GM12878 (cell line): ENCODE measurements around the gene ZNF532. TPM values are rescaled to one million over a fixed set of nuclear protein-coding genes. Genes with fewer than 3 reads are reported as not detected.

Source experiments
- ATAC-seq: fragments of 200-7000 bp; cut with Tn5 transposase; 3 replicates; pipeline ENCODE4 v1.9.1; 2020; ENCODE audit warnings: mild to moderate bottlenecking, moderate library complexity
- BruUV-seq: library from RNA; stranded (reverse); fragments of 400-500 nt; replicated peaks from 2 replicates; lab custom pipeline; 2021; lab: Mats Ljungman, UMichigan
- CTCF ChIA-PET: fragments of 300-600 bp; sonication (Branson Sonifier 250); formaldehyde crosslinking; extraction: SDS; loops from one replicate; lab custom pipeline; 2021; ENCODE audit warnings: inconsistent platforms; lab: Yijun Ruan, JAX
- POLR2A ChIA-PET: fragments of 350-600 bp; formaldehyde crosslinking; extraction: SDS; loops from one replicate; lab custom pipeline; 2021; ENCODE audit warnings: inconsistent platforms; lab: Charles Lee
- RAD21 ChIA-PET: fragments of 300-600 bp; sonication (Branson Sonifier 250); formaldehyde crosslinking; loops from one replicate; lab custom pipeline; 2023; ENCODE audit warnings: antibody characterized with exemption; ENCODE audit not compliant: unreplicated experiment; lab: Charles Lee
- SMC1A ChIA-PET: fragments of 300-600 bp; sonication (Branson Sonifier 250); formaldehyde crosslinking; loops from one replicate; lab custom pipeline; 2023; ENCODE audit not compliant: unreplicated experiment, uncharacterized antibody; lab: Charles Lee
- DNase-seq: peaks from one replicate; pipeline ENCODE4 v3.0.0-alpha.2; 2011; ENCODE audit warnings: low read depth, low spot score
- FAIRE-seq: peaks from 3 replicates; lab custom pipeline; 2011; peaks lifted over from hg19 to GRCh38; lab: Jason Lieb, UNC
- H2AFZ ChIP-seq: 2 replicates; pipeline ENCODE4 v1.6.0; 2011; ENCODE audit warnings: low read depth, low read length, control low read depth; ENCODE audit not compliant: control insufficient read depth
- H3K27ac ChIP-seq: 2 replicates; pipeline ENCODE4 v1.5.1; 2011; ENCODE audit warnings: control low read depth; ENCODE audit not compliant: control insufficient read depth, insufficient read depth
- H3K27me3 ChIP-seq, 2 experiments: replicated peaks in 1 of 2; 2 replicates each; pipeline versions ENCODE4 v1.6.0 to v1.6.1; 2011; ENCODE audit warnings: low read length in 1 of 2; ENCODE audit not compliant: control insufficient read depth in 2 of 2, insufficient read depth in 2 of 2
- H3K36me3 ChIP-seq, 2 experiments: 2 replicates each; pipeline ENCODE4 v1.5.1; 2011; ENCODE audit warnings: low read length in 1 of 2; ENCODE audit not compliant: control insufficient read depth in 2 of 2, insufficient read depth in 2 of 2
- H3K4me1 ChIP-seq: 2 replicates; pipeline ENCODE4 v1.6.1; 2011; ENCODE audit warnings: mild to moderate bottlenecking, low read length, moderate library complexity, mixed read lengths; ENCODE audit not compliant: control insufficient read depth, insufficient read depth
- H3K4me2 ChIP-seq: 2 replicates; pipeline ENCODE4 v1.6.0; 2011; ENCODE audit warnings: control low read depth; ENCODE audit not compliant: control insufficient read depth, insufficient read depth
- H3K4me3 ChIP-seq: fragments of 200-600 bp; sonication (generic); 2 replicates; pipeline ENCODE4 v1.5.1; 2016
- H3K79me2 ChIP-seq: 2 replicates; pipeline ENCODE4 v1.6.0; 2011; ENCODE audit warnings: low read length; ENCODE audit not compliant: control insufficient read depth, insufficient read depth
- H3K9ac ChIP-seq: 2 replicates; pipeline ENCODE4 v1.8.0; 2011; ENCODE audit warnings: low read length, control low read depth, mixed read lengths; ENCODE audit not compliant: control insufficient read depth, insufficient read depth
- H3K9me3 ChIP-seq: replicated peaks from 3 replicates; pipeline ENCODE4 v1.5.1; 2011; ENCODE audit warnings: mild to moderate bottlenecking, low read length; ENCODE audit not compliant: control insufficient read depth, insufficient read depth
- H4K20me1 ChIP-seq: 2 replicates; pipeline ENCODE4 v1.6.0; 2011; ENCODE audit not compliant: control insufficient read depth, insufficient read depth
- BRCA1 ChIP-seq: IDR thresholded peaks from 2 replicates; pipeline ENCODE4 v1.6.1; 2011; ENCODE audit warnings: low read depth, low read length, improper control_type of control experiment
- CREB1 ChIP-seq: IDR thresholded peaks from 2 replicates; pipeline ENCODE4 v1.6.1; 2012; ENCODE audit warnings: low read depth, mild to moderate bottlenecking, inconsistent platforms
- DPF2 ChIP-seq: fragments of 450-650 bp; IDR thresholded peaks from 2 replicates; pipeline ENCODE4 v1.6.1; 2017; ENCODE audit warnings: mild to moderate bottlenecking
- HCFC1 ChIP-seq: fragments of 150-350 bp; IDR thresholded peaks from 2 replicates; pipeline ENCODE4 v1.6.1; 2014; ENCODE audit warnings: low read length
- JUNB ChIP-seq: IDR thresholded peaks from 2 replicates; pipeline ENCODE4 v1.6.1; 2016; ENCODE audit warnings: antibody characterized with exemption, mild to moderate bottlenecking
- MAX ChIP-seq: IDR thresholded peaks from 2 replicates; pipeline ENCODE4 v1.6.1; 2012; ENCODE audit warnings: low read depth, low read length, improper control_type of control experiment
- MEF2A ChIP-seq: IDR thresholded peaks from 2 replicates; pipeline ENCODE4 v1.6.1; 2011; ENCODE audit warnings: low read depth, mild to moderate bottlenecking, low read length, moderate library complexity; ENCODE audit not compliant: insufficient read depth
- MYC ChIP-seq: IDR thresholded peaks from 2 replicates; pipeline ENCODE4 v1.6.1; 2011; ENCODE audit warnings: mild to moderate bottlenecking, low read length, moderate library complexity, inconsistent platforms; ENCODE audit not compliant: insufficient read depth, insufficient replicate concordance, insufficient read length, severe bottlenecking
- NBN ChIP-seq: fragments of 450-650 bp; IDR thresholded peaks from 2 replicates; pipeline ENCODE4 v1.6.1; 2016
- NR2F1 ChIP-seq: fragments of 450-650 bp; conservative IDR thresholded peaks from 2 replicates; pipeline ENCODE4 v1.6.1; 2017; ENCODE audit warnings: mild to moderate bottlenecking
- PAX8 ChIP-seq: fragments of 450-650 bp; IDR thresholded peaks from 2 replicates; pipeline ENCODE4 v1.6.1; 2017; ENCODE audit warnings: mild to moderate bottlenecking, moderate library complexity
- RB1 ChIP-seq: fragments of 450-650 bp; formaldehyde crosslinking; IDR thresholded peaks from 2 replicates; pipeline ENCODE4 v1.6.1; 2017; ENCODE audit warnings: mild to moderate bottlenecking, borderline replicate concordance
- SP1 ChIP-seq: IDR thresholded peaks from one replicate; pipeline ENCODE4 v1.6.1; 2011; ENCODE audit warnings: low read depth, low read length
- SREBF1 ChIP-seq: IDR thresholded peaks from 2 replicates; pipeline ENCODE4 v1.6.1; 2012; ENCODE audit warnings: mild to moderate bottlenecking, low read length
- STAT3 ChIP-seq: IDR thresholded peaks from 2 replicates; pipeline ENCODE4 v1.6.1; 2011; ENCODE audit warnings: low read depth, low read length, improper control_type of control experiment
- USF1 ChIP-seq: IDR thresholded peaks from 2 replicates; pipeline ENCODE4 v1.6.1; 2011; ENCODE audit warnings: borderline replicate concordance, low read depth, mild to moderate bottlenecking, moderate library complexity, mixed read lengths, low read length; ENCODE audit not compliant: insufficient read depth; ENCODE audit errors: extremely low read length
- WRNIP1 ChIP-seq: IDR thresholded peaks from 2 replicates; pipeline ENCODE4 v1.6.1; 2011; ENCODE audit warnings: low read depth, low read length, improper control_type of control experiment, borderline replicate concordance
- WGBS: methylation state at CpG from one replicate; pipeline ENCODE4 v1.1.6; 2016; ENCODE audit warnings: low lambda C conversion rate; ENCODE audit not compliant: insufficient replicate concordance, insufficient coverage; ENCODE audit errors: missing lambda C conversion rate; 5-methylcytosine and 5-hydroxymethylcytosine counted together
- in situ Hi-C: fragments of 300-500 bp; cut with MboI; formaldehyde crosslinking; loops from 9 replicates; pipeline ENCODE4 v1.14.3; 2018; ENCODE audit warnings: mixed read lengths
- intact Hi-C: fragments of 100-400 bp; cut with micrococcal nuclease; formaldehyde crosslinking; loops from one replicate; pipeline ENCODE4 v1.14.2; 2022; ENCODE audit not compliant: unreplicated experiment
- polyA plus RNA-seq, 11 experiments: library from polyadenylated mRNA; depleted of rRNA in 4 of 11; unstranded in 6 of 11; stranded (reverse) in 5 of 11; fragments of >200 nt; fragmentation: Nextera tagmentation in 4 of 11; fragmentation: Illumina TruSeq in 1 of 11; extraction: Ambion mirVana in 4 of 11; extraction: Trizol in 1 of 11; gene quantifications; 1 replicate in 1 of 11; 2 replicates in 10 of 11; pipeline versions ENCODE4 v1.2.1 to v1.2.3, GENCODE V29; 2011 to 2016; ENCODE audit warnings: inconsistent platforms in 2 of 11, missing spikeins in 2 of 11, low read depth in 1 of 11
- total RNA-seq, 4 experiments: library from RNA; depleted of rRNA in 3 of 4; stranded (reverse); fragments of >200 nt in 3 of 4; fragmentation: Illumina TruSeq in 1 of 4; extraction: Trizol in 1 of 4; gene quantifications; 2 replicates each; pipeline versions ENCODE4 v1.2.1 to v1.2.3, GENCODE V29; 2013 to 2021
- TF ChIP-seq, protein P1 (sequence below): IDR thresholded peaks from 2 replicates; pipeline ENCODE4 v1.6.1; 2012; ENCODE audit warnings: mild to moderate bottlenecking, low read depth, low read length

Gene ZNF532
- total and polyA plus RNA-seq, 10 of the 15 experiments (the other 5 are each of a cell fraction or from before 2014, with no cell fraction given) = 0.44 to 3.4 (median 1.4) TPM

GRCh38 chr18:58828399-58829121 is 36.1 kb upstream of the ZNF532 start:
- no peaks in the 10 kb centered on the region for H3K4me1 ChIP-seq
- no peak for FAIRE-seq
- H3K79me2 ChIP-seq = no peaks in the 10 kb centered on the region
- no peaks in the 10 kb centered on the region for H3K36me3 ChIP-seq
- no TSS peak for BruUV-seq
- intact Hi-C loops = no loop called here
- H3K9ac ChIP-seq = no peak overlapping the region
- WGBS = 42% methylated on average over 12 of the region's 12 CpGs
- TF ChIP-seq MAX = no peak
- no peak for TF ChIP-seq MYC
- TF ChIP-seq PAX8 = no peak
- TF ChIP-seq NR2F1 = no peak
- no peak for TF ChIP-seq USF1
- no peak for TF ChIP-seq RB1
- no peak for TF ChIP-seq STAT3
- TF ChIP-seq MEF2A = no peak
- TF ChIP-seq BRCA1 = no peak
- TF ChIP-seq DPF2 = no peak
- TF ChIP-seq NBN = no peak
- no peak for TF ChIP-seq CREB1
- TF ChIP-seq WRNIP1 = no peak
- TF ChIP-seq SP1 = no peak
- no peak for TF ChIP-seq SREBF1
- TF ChIP-seq, protein P1, sequence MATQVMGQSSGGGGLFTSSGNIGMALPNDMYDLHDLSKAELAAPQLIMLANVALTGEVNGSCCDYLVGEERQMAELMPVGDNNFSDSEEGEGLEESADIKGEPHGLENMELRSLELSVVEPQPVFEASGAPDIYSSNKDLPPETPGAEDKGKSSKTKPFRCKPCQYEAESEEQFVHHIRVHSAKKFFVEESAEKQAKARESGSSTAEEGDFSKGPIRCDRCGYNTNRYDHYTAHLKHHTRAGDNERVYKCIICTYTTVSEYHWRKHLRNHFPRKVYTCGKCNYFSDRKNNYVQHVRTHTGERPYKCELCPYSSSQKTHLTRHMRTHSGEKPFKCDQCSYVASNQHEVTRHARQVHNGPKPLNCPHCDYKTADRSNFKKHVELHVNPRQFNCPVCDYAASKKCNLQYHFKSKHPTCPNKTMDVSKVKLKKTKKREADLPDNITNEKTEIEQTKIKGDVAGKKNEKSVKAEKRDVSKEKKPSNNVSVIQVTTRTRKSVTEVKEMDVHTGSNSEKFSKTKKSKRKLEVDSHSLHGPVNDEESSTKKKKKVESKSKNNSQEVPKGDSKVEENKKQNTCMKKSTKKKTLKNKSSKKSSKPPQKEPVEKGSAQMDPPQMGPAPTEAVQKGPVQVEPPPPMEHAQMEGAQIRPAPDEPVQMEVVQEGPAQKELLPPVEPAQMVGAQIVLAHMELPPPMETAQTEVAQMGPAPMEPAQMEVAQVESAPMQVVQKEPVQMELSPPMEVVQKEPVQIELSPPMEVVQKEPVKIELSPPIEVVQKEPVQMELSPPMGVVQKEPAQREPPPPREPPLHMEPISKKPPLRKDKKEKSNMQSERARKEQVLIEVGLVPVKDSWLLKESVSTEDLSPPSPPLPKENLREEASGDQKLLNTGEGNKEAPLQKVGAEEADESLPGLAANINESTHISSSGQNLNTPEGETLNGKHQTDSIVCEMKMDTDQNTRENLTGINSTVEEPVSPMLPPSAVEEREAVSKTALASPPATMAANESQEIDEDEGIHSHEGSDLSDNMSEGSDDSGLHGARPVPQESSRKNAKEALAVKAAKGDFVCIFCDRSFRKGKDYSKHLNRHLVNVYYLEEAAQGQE = no peak
- TF ChIP-seq HCFC1 = no peak
- TF ChIP-seq JUNB = no peak
- TF ChIP-seq, all 136 proteins: peak for 0
- RAD21 ChIA-PET = no interaction called here
- SMC1A ChIA-PET = interaction anchor here (0.9 to 1.6 kb wide), 3 partner anchors 14 to 63 kb away, joined by 3 to 4 read pairs (median 4); no protein-coding TSS in a partner anchor
- CTCF ChIA-PET = interaction anchor here (1.0 to 1.1 kb wide), 2 partner anchors 49 to 233 kb away, joined by 3 read pairs; no protein-coding TSS in a partner anchor
- POLR2A ChIA-PET = no interaction called here
- in situ Hi-C loops = no loop called here
- no peaks in the 10 kb centered on the region for H4K20me1 ChIP-seq
- no peak overlapping the region for H3K27ac ChIP-seq
- H2AFZ ChIP-seq = no peak overlapping the region
- H3K9me3 ChIP-seq = no peaks in the 10 kb centered on the region; the same call in 2 of the 3 replicates
- H3K27me3 ChIP-seq = no peaks in the 10 kb centered on the region; a peak in 1 of 4 replicates
- no peak overlapping the region for H3K4me2 ChIP-seq
- ATAC-seq = no peak
- H3K4me3 ChIP-seq = no peak overlapping the region
- DNase-seq = no peak
